Measurements from ENCODE around the gene TGM5. TPM values are rescaled to one million over a fixed set of nuclear protein-coding genes. Genes with fewer than 3 reads are reported as not detected.
"Not testable (repeated sequence)": the region's sequence is repeated elsewhere in the genome, so short reads cannot be mapped to it uniquely, and the experiment has no call there.

TGM5 gene
- total and polyA plus RNA-seq, 2 experiments from 2014 or later, result not detected

DNA sequence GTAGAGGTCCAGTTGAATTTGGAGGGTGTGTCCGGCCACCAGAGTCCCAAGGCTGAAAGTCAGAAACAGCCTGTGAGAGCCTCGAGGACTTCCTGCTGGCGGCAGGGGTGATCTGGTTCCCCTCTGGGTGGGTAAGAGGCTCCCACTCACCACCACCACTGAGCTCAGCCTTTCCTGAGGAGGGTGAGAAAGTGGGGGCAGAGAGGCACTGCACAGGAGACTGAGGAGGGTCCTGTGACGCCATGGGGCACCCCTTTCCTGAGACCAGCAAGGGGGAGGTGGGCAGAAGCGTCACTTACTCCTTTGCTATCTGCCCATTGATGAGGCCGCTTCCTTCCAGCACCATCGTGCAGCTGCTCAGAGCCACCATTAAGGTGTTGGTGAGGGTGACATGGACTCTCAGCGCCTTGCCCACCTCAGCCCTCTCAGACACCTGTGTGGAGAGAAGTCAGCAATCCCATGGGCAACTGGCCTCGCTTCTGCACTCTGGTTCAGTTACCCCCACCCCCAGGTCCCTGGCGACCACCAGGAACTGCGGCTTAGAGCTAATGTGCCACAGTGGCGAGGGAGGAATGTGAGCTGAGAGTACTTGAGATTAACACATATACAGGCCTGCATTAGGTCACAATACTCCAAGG is 10.0 kb upstream of the TGM5 start:
- Histone ChIP-seq H4K20me1 (ENCODE audit: insufficient read depth) (no peaks in the 10 kb centered on the region), H3K79me2 (ENCODE audit: insufficient read depth) (no peaks in the 10 kb centered on the region), H3K9ac (no peak overlapping the region), H2AFZ (no peak overlapping the region), H3K27ac (no peak overlapping the region), H3K9me2 (ENCODE audit: insufficient read depth) (no peaks in the 10 kb centered on the region), H3F3A (ENCODE audit: insufficient read depth) (no peaks in the 10 kb centered on the region), H3K4me2 (ENCODE audit: unreplicated experiment) (no peak overlapping the region), H3K27me3 (replicated peaks; ENCODE audit: insufficient read depth) (peaks cover 45% of the 10 kb centered on the region), H3K36me3 (ENCODE audit: low read depth) (no peaks in the 10 kb centered on the region), H3K9me3 (ENCODE audit: low read depth) (peaks cover 3% of the 10 kb centered on the region), H3K4me3 (no peak overlapping the region), H3K4me1 (ENCODE audit: insufficient read depth) (no peaks in the 10 kb centered on the region)
- 52 to 53% methylated on average over 12 of the region's 12 CpGs for WGBS, 2 experiments (ENCODE audit: low coverage in 1 of 2, low lambda C conversion rate in 2 of 2, missing lambda C conversion rate in 2 of 2)
- no peak for DNase-seq
- TF ChIP-seq EZH2 (IDR thresholded peaks at IDR 0.05; ENCODE audit: insufficient read depth, poor library complexity, severe bottlenecking) (no peak), EZH2phosphoT487 (IDR thresholded peaks at IDR 0.05; ENCODE audit: insufficient read depth, low read depth) (no peak)
- in situ Hi-C loops (cut with MboI), result no loop called here

GRCh38 chr15:43275740-43276562 is 9.2 kb upstream of the TGM5 start:
- TF ChIP-seq EZH2phosphoT487 (IDR thresholded peaks at IDR 0.05; ENCODE audit: insufficient read depth, low read depth) (no peak), EZH2 (IDR thresholded peaks at IDR 0.05; ENCODE audit: insufficient read depth, poor library complexity, severe bottlenecking) (no peak)
- H4K20me1 ChIP-seq (ENCODE audit: insufficient read depth), result no peaks in the 10 kb centered on the region
- no peak overlapping the region for H2AFZ ChIP-seq
- H3K27me3 ChIP-seq (replicated peaks; ENCODE audit: insufficient read depth), result peaks cover 42% of the 10 kb centered on the region
- 44% methylated on average over 15 of the region's 15 CpGs for WGBS, 2 experiments (ENCODE audit: low coverage in 1 of 2, low lambda C conversion rate in 2 of 2, missing lambda C conversion rate in 2 of 2)
- in situ Hi-C loops (cut with MboI), result no loop called here
- no peaks in the 10 kb centered on the region for H3F3A ChIP-seq (ENCODE audit: insufficient read depth)
- peaks cover 3% of the 10 kb centered on the region for H3K9me3 ChIP-seq (ENCODE audit: low read depth)
- H3K9ac ChIP-seq, result no peak overlapping the region
- no peak for DNase-seq
- no peak overlapping the region for H3K27ac ChIP-seq
- H3K4me2 ChIP-seq (ENCODE audit: unreplicated experiment), result no peak overlapping the region
- H3K9me2 ChIP-seq (ENCODE audit: insufficient read depth), result no peaks in the 10 kb centered on the region
- no peaks in the 10 kb centered on the region for H3K4me1 ChIP-seq (ENCODE audit: insufficient read depth)
- H3K4me3 ChIP-seq, result no peak overlapping the region
- H3K36me3 ChIP-seq (ENCODE audit: low read depth), result no peaks in the 10 kb centered on the region
- H3K79me2 ChIP-seq (ENCODE audit: insufficient read depth), result no peaks in the 10 kb centered on the region

DNA sequence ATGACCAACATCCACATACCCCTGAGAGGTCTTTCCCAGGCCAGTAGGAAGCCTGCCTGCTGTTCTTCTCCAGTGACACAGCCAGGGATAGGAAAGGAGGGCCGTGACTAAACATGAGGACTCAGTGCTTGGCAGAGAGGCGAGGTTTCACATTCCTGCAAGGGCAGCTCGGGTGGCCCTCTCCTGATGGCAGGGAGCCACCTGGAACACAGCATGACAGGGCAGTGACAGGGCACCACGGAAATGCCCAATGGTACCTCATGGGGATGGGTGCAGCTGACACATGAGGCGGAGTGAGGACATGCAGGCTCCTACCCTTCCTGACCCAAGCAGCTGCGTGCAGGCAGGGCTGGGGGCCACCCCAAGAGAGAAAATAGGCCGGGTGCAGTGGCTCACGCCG is 7.4 kb upstream of the TGM5 start:
- Histone ChIP-seq H3F3A (ENCODE audit: insufficient read depth) (no peaks in the 10 kb centered on the region), H3K27ac (no peak overlapping the region), H3K79me2 (ENCODE audit: insufficient read depth) (no peaks in the 10 kb centered on the region), H3K9me3 (ENCODE audit: low read depth) (peaks cover 3% of the 10 kb centered on the region), H3K36me3 (ENCODE audit: low read depth) (no peaks in the 10 kb centered on the region), H3K27me3 (replicated peaks; ENCODE audit: insufficient read depth) (peaks cover 43% of the 10 kb centered on the region), H3K4me2 (ENCODE audit: unreplicated experiment) (no peak overlapping the region), H3K9ac (no peak overlapping the region), H3K9me2 (ENCODE audit: insufficient read depth) (no peaks in the 10 kb centered on the region), H3K4me1 (ENCODE audit: insufficient read depth) (no peaks in the 10 kb centered on the region), H4K20me1 (ENCODE audit: insufficient read depth) (no peaks in the 10 kb centered on the region), H3K4me3 (no peak overlapping the region), H2AFZ (no peak overlapping the region)
- DNase-seq, result peak; percentile 37
- in situ Hi-C loops (cut with MboI), result no loop called here
- TF ChIP-seq EZH2phosphoT487 (IDR thresholded peaks at IDR 0.05; ENCODE audit: insufficient read depth, low read depth) (no peak), EZH2 (IDR thresholded peaks at IDR 0.05; ENCODE audit: insufficient read depth, poor library complexity, severe bottlenecking) (no peak)
- 46 to 47% methylated on average over 9 of the region's 9 CpGs for WGBS, 2 experiments (ENCODE audit: low coverage in 1 of 2, low lambda C conversion rate in 2 of 2, missing lambda C conversion rate in 2 of 2)

DNA sequence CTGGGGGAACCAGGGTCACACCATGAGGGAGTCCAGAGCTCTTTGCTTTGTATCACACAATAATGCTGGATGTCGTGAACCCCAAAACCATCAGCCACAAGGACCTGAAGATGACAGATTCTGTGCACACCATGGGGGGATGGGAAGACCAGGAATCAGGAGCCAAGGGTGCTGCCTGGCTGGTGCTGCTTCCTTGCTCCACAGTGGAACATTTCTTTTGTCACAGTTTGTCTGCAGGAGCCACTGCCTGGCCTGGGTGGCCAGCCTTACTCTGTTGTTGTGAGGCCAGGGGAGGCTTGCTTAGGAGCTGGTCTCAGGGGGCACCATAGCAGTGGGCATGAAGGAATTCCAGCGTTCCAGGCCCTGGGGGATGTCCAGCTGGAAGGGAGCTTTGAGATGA is 6.5 kb upstream of the TGM5 start:
- no peaks in the 10 kb centered on the region for H4K20me1 ChIP-seq (ENCODE audit: insufficient read depth)
- H3K36me3 ChIP-seq (ENCODE audit: low read depth), result no peaks in the 10 kb centered on the region
- H3K4me1 ChIP-seq (ENCODE audit: insufficient read depth), result no peaks in the 10 kb centered on the region
- no peaks in the 10 kb centered on the region for H3K9me2 ChIP-seq (ENCODE audit: insufficient read depth)
- no peaks in the 10 kb centered on the region for H3K79me2 ChIP-seq (ENCODE audit: insufficient read depth)
- peaks cover 3% of the 10 kb centered on the region for H3K9me3 ChIP-seq (ENCODE audit: low read depth)
- H3K27ac ChIP-seq, result no peak overlapping the region
- TF ChIP-seq EZH2 (IDR thresholded peaks at IDR 0.05; ENCODE audit: insufficient read depth, poor library complexity, severe bottlenecking), result no peak
- TF ChIP-seq EZH2phosphoT487 (IDR thresholded peaks at IDR 0.05; ENCODE audit: insufficient read depth, low read depth), result no peak
- WGBS, 2 experiments (ENCODE audit: low coverage in 1 of 2, low lambda C conversion rate in 2 of 2, missing lambda C conversion rate in 2 of 2), result 32 to 34% methylated on average over 2 of the region's 2 CpGs
- no peaks in the 10 kb centered on the region for H3F3A ChIP-seq (ENCODE audit: insufficient read depth)
- DNase-seq, result no peak
- in situ Hi-C loops (cut with MboI), result no loop called here
- H3K4me3 ChIP-seq, result no peak overlapping the region
- no peak overlapping the region for H2AFZ ChIP-seq
- no peak overlapping the region for H3K4me2 ChIP-seq (ENCODE audit: unreplicated experiment)
- peaks cover 39% of the 10 kb centered on the region for H3K27me3 ChIP-seq (replicated peaks; ENCODE audit: insufficient read depth)
- no peak overlapping the region for H3K9ac ChIP-seq

GRCh38 chr15:43271908-43272307 is 5.2 kb upstream of the TGM5 start:
- H3F3A ChIP-seq (ENCODE audit: insufficient read depth); DNase-seq; H3K9ac ChIP-seq; H3K9me3 ChIP-seq (ENCODE audit: low read depth); H3K4me2 ChIP-seq (ENCODE audit: unreplicated experiment); H3K4me3 ChIP-seq; H2AFZ ChIP-seq; H3K4me1 ChIP-seq (ENCODE audit: insufficient read depth); H3K9me2 ChIP-seq (ENCODE audit: insufficient read depth); H3K36me3 ChIP-seq (ENCODE audit: low read depth); H3K27ac ChIP-seq; in situ Hi-C loops (cut with MboI); H4K20me1 ChIP-seq (ENCODE audit: insufficient read depth); H3K79me2 ChIP-seq (ENCODE audit: insufficient read depth): not testable (repeated sequence)
- H3K27me3 ChIP-seq (replicated peaks; ENCODE audit: insufficient read depth), result peaks cover 38% of the 10 kb centered on the region
- 35 to 37% methylated on average over 1 of the region's 1 CpG for WGBS, 2 experiments (ENCODE audit: low coverage in 1 of 2, low lambda C conversion rate in 2 of 2, missing lambda C conversion rate in 2 of 2)
